SK-N-MC (cell line): ENCODE measurements around the gene PDS5A.

Source experiments
- DNase-seq: peaks from one replicate; pipeline ENCODE4 v3.0.0-alpha.2; 2011; ENCODE audit warnings: low read depth, low spot score
- H3K27ac ChIP-seq: fragments of 200-600 bp; sonication (generic); 2 replicates; pipeline ENCODE4 v1.5.1; 2016; ENCODE audit warnings: mixed run types
- H3K36me3 ChIP-seq: fragments of 200-600 bp; sonication (generic); 2 replicates; pipeline ENCODE4 v1.6.1; 2017; ENCODE audit warnings: antibody characterized with exemption, low read length, mixed read lengths; ENCODE audit not compliant: insufficient read depth
- H3K4me3 ChIP-seq: fragments of 200-600 bp; sonication (generic); 2 replicates; pipeline ENCODE4 v1.5.1; 2016
- H3K9ac ChIP-seq: fragments of 200-600 bp; sonication (generic); 2 replicates; pipeline ENCODE4 v1.8.0; 2017; ENCODE audit warnings: mixed run types, mixed read lengths; ENCODE audit not compliant: insufficient read length
- H3K9me3 ChIP-seq: fragments of 200-600 bp; sonication (generic); 2 replicates; pipeline ENCODE4 v1.6.1; 2017; ENCODE audit warnings: low read depth, mild to moderate bottlenecking, antibody characterized with exemption, low read length, moderate library complexity, mixed read lengths
- EZH2 ChIP-seq: fragments of 200-600 bp; sonication (generic); IDR thresholded peaks from one replicate; pipeline ENCODE4 v1.6.1; 2017; ENCODE audit warnings: antibody characterized with exemption
- FOXP2 ChIP-seq: optimal IDR thresholded peaks from 2 replicates; pipeline ENCODE3; 2011; ENCODE audit warnings: mild to moderate bottlenecking, moderate library complexity; ENCODE audit not compliant: insufficient read depth; ENCODE audit errors: extremely low read length, control extremely low read depth
- POLR2AphosphoS5 ChIP-seq: IDR thresholded peaks from 2 replicates; pipeline ENCODE4 v1.6.1; 2012; ENCODE audit warnings: mild to moderate bottlenecking, low read depth, low read length, borderline replicate concordance

The PDS5A gene

GRCh38 chr4:39893693-39894072 lies 84.0 kb downstream of the PDS5A start:
- DNase-seq, result no peak
- H3K9me3 ChIP-seq, result no peaks in the 10 kb centered on the region
- no peak overlapping the region for H3K4me3 ChIP-seq
- peaks cover 92% of the 10 kb centered on the region for H3K36me3 ChIP-seq
- TF ChIP-seq EZH2, result no peak
- no peak for TF ChIP-seq FOXP2
- TF ChIP-seq POLR2AphosphoS5, result no peak
- H3K9ac ChIP-seq, result no peak overlapping the region
- no peak overlapping the region for H3K27ac ChIP-seq

- Histone ChIP-seq H3K9me3 (no peaks in the 10 kb centered on the region), H3K9ac (no peak overlapping the region), H3K4me3 (no peak overlapping the region), H3K27ac (no peak overlapping the region), H3K36me3 (peaks cover 92% of the 10 kb centered on the region)
- no peak for TF ChIP-seq FOXP2
- no peak for TF ChIP-seq POLR2AphosphoS5
- no peak for TF ChIP-seq EZH2
- no peak for DNase-seq
Observed at GRCh38 chr4:39892988-39893692, 84.6 kb downstream of the PDS5A start.

GRCh38 chr4:39889226-39889625 lies 88.5 kb downstream of the PDS5A start:
- no peak for DNase-seq
- H3K4me3 ChIP-seq, result no peak overlapping the region

GRCh38 chr4:39888541-39888940 lies 89.2 kb downstream of the PDS5A start:
- Histone ChIP-seq H3K9ac (no peak overlapping the region), H3K36me3 (peaks cover 90% of the 10 kb centered on the region), H3K4me3 (no peak overlapping the region), H3K27ac (peak overlapping the region; percentile 19; the same call in 1 of the 2 replicates), H3K9me3 (no peaks in the 10 kb centered on the region)
- no peak for TF ChIP-seq POLR2AphosphoS5
- no peak for TF ChIP-seq FOXP2
- no peak for TF ChIP-seq EZH2
- no peak for DNase-seq

More at GRCh38 chr4:39889226-39889625, 88.5 kb downstream of the PDS5A start:
- Histone ChIP-seq H3K36me3 (peaks cover 91% of the 10 kb centered on the region), H3K9ac (no peak overlapping the region), H3K9me3 (no peaks in the 10 kb centered on the region), H3K27ac (no peak overlapping the region)
- TF ChIP-seq EZH2, result no peak
- TF ChIP-seq POLR2AphosphoS5, result no peak
- no peak for TF ChIP-seq FOXP2

GRCh38 chr4:39883646-39884045 lies 94.1 kb downstream of the PDS5A start:
- no peak overlapping the region for H3K9ac ChIP-seq
- no peak overlapping the region for H3K4me3 ChIP-seq
- DNase-seq, result no peak
- H3K27ac ChIP-seq, result no peak overlapping the region
- no peaks in the 10 kb centered on the region for H3K9me3 ChIP-seq
- TF ChIP-seq POLR2AphosphoS5, result no peak
- no peak for TF ChIP-seq EZH2
- TF ChIP-seq FOXP2, result no peak
- H3K36me3 ChIP-seq, result peaks cover 85% of the 10 kb centered on the region

GRCh38 chr4:39881789-39882188 lies 95.9 kb downstream of the PDS5A start:
- DNase-seq, result no peak
- no peak overlapping the region for H3K4me3 ChIP-seq
- H3K36me3 ChIP-seq, result peaks cover 82% of the 10 kb centered on the region
- H3K27ac ChIP-seq, result no peak overlapping the region
- TF ChIP-seq FOXP2 (no peak), EZH2 (no peak), POLR2AphosphoS5 (no peak)
- no peak overlapping the region for H3K9ac ChIP-seq
- H3K9me3 ChIP-seq, result no peaks in the 10 kb centered on the region

GRCh38 chr4:39877971-39878370 lies 99.7 kb downstream of the PDS5A start:
- Histone ChIP-seq H3K27ac (peak overlapping the region; percentile 38; the same call in 1 of the 2 replicates), H3K9ac (no peak overlapping the region), H3K9me3 (no peaks in the 10 kb centered on the region), H3K36me3 (peaks cover 87% of the 10 kb centered on the region), H3K4me3 (no peak overlapping the region)
- no peak for DNase-seq
- TF ChIP-seq POLR2AphosphoS5 (no peak), EZH2 (no peak), FOXP2 (no peak)

- 0 out of 2 replicates have a peak overlapping the region, but pooled peaks have one; percentile 12 for H3K27ac ChIP-seq
- peaks cover 88% of the 10 kb centered on the region for H3K36me3 ChIP-seq
- TF ChIP-seq POLR2AphosphoS5 (no peak), EZH2 (no peak), FOXP2 (no peak)
- H3K4me3 ChIP-seq, result no peak overlapping the region
- no peak for DNase-seq
- H3K9ac ChIP-seq, result no peak overlapping the region
- H3K9me3 ChIP-seq, result no peaks in the 10 kb centered on the region
Observed at GRCh38 chr4:39873823-39874222, 103.9 kb downstream of the PDS5A start.
